GM19239 (cell line): ENCODE measurements around the gene OTOL1.

ENCODE experiments used
- DNase-seq: peaks from one replicate; pipeline ENCODE4 v3.0.0; 2011; ENCODE audit warnings: low spot score; ENCODE audit not compliant: insufficient read length
- FAIRE-seq: peaks from 2 replicates; lab custom pipeline; 2011; peaks lifted over from hg19 to GRCh38; lab: Jason Lieb, UNC

Gene OTOL1

GRCh38 chr3:161523916-161524315, 27.3 kb downstream of the OTOL1 start:
- FAIRE-seq (no peak), DNase-seq (no peak)

GRCh38 chr3:161531930-161532329, 35.3 kb downstream of the OTOL1 start:
- DNase-seq (no peak), FAIRE-seq (no peak)

GRCh38 chr3:161540594-161540993, 44.0 kb downstream of the OTOL1 start:
- DNase-seq (no peak), FAIRE-seq (peak; percentile 48)

- DNase-seq: no peak
- no peak for FAIRE-seq
Observed at GRCh38 chr3:161545824-161546223, 49.2 kb downstream of the OTOL1 start.

- DNase-seq (no peak), FAIRE-seq (no peak)
Observed at GRCh38 chr3:161548301-161548700, 51.7 kb downstream of the OTOL1 start.

- FAIRE-seq (peak; percentile 21), DNase-seq (no peak)
Observed at GRCh38 chr3:161549261-161549660, 52.7 kb downstream of the OTOL1 start.

GRCh38 chr3:161550491-161551195, 54.0 kb downstream of the OTOL1 start:
- FAIRE-seq (no peak), DNase-seq (no peak)

GRCh38 chr3:161551697-161552096, 55.1 kb downstream of the OTOL1 start:
- DNase-seq (no peak), FAIRE-seq (no peak)

GRCh38 chr3:161552984-161553560, 56.5 kb downstream of the OTOL1 start:
- DNase-seq (no peak), FAIRE-seq (no peak)
